Heart left ventricle (tissue), 16 donors: ENCODE results near the gene ROPN1L. TPM values are rescaled to one million over a fixed set of nuclear protein-coding genes. Genes with fewer than 3 reads are reported as not detected.

Experiments
- ATAC-seq, 4 donors: fragments of 200-7000 bp; cut with Tn5 transposase; one replicate each; pipeline ENCODE4 v1.9.1; 2020 to 2022; ENCODE audit warnings: moderate library complexity in 4 of 4, mild to moderate bottlenecking in 3 of 4, moderate number of reproducible peaks in 1 of 4
- DNase-seq, 5 donors: peaks; one replicate each; pipeline ENCODE4 v3.0.0-alpha.2; 2020
- H3K27ac ChIP-seq, 12 donors: fragments of 200-600 bp; sonication (generic) in 4 of 12; one replicate each; pipeline versions ENCODE4 v1.5.0 to v1.8.0; 2016 to 2022; ENCODE audit warnings: mild to moderate bottlenecking in 2 of 12
- H3K27me3 ChIP-seq, 9 donors: fragments of 200-600 bp; sonication (generic) in 2 of 9; one replicate each; pipeline versions ENCODE4 v1.5.1 to v1.8.0; 2016 to 2022; ENCODE audit warnings: mild to moderate bottlenecking in 3 of 9
- H3K36me3 ChIP-seq, 9 donors: fragments of 200-600 bp; sonication (generic) in 2 of 9; one replicate each; pipeline versions ENCODE4 v1.5.0 to v1.8.0; 2018 to 2022; ENCODE audit warnings: mild to moderate bottlenecking in 2 of 9
- H3K4me1 ChIP-seq, 12 donors: fragments of 200-600 bp; sonication (generic) in 4 of 12; one replicate each; pipeline versions ENCODE4 v1.5.0 to v1.8.0; 2016 to 2022; ENCODE audit warnings: mild to moderate bottlenecking in 3 of 12
- H3K4me3 ChIP-seq, 12 donors: fragments of 200-600 bp; sonication (generic) in 4 of 12; one replicate each; pipeline versions ENCODE4 v1.5.0 to v1.8.0; 2017 to 2022; ENCODE audit warnings: mild to moderate bottlenecking in 9 of 12, moderate library complexity in 4 of 12
- H3K9me3 ChIP-seq, 12 donors: fragments of 200-600 bp; sonication (generic) in 4 of 12; one replicate each; pipeline versions ENCODE4 v1.5.0 to v1.8.0; 2016 to 2022; ENCODE audit warnings: mild to moderate bottlenecking in 1 of 12
- POLR2A ChIP-seq, 2 donors: fragments of 450-650 bp; IDR thresholded peaks; one replicate each; pipeline ENCODE4 v1.6.1; 2017; ENCODE audit warnings: antibody characterized with exemption in 2 of 2, mild to moderate bottlenecking in 2 of 2, moderate library complexity in 2 of 2
- WGBS, 4 donors: extraction: QIAGEN DNeasy Blood & Tissue Kit in 2 of 4; methylation state at CpG; one replicate each; pipeline versions ENCODE4 v1.1.5 to v1.1.7; 2013 to 2018; 5-methylcytosine and 5-hydroxymethylcytosine counted together
- intact Hi-C, 10 donors: fragments of 100-400 bp; cut with DNase I; formaldehyde crosslinking; loops; one replicate each; pipeline versions ENCODE4 v1.11.1 to v1.14.2; 2022
- polyA plus RNA-seq, 2 donors: library from polyadenylated mRNA; stranded (reverse); fragments of 200-250 nt; gene quantifications; one replicate each; pipeline ENCODE4 v1.2.3, GENCODE V29; 2013
- total RNA-seq, 9 donors: library from RNA; depleted of rRNA in 2 of 9; stranded (reverse); fragments of >200 nt in 2 of 9; fragmentation: NEBNext Ultra II Directional in 3 of 9; extraction: Animal tissue kit (Norgen Biotek cat#: 25700) in 3 of 9; gene quantifications; one replicate each; pipeline versions ENCODE4 v1.1.0 to v1.2.4, GENCODE V29; 2016 to 2023
- TF ChIP-seq, protein P1 (sequence below), 12 donors: fragments of 200-600 bp; sonication (generic) in 4 of 12; IDR thresholded peaks; one replicate each; pipeline versions ENCODE4 v1.5.0 to v1.8.0; 2018 to 2022; ENCODE audit warnings: antibody characterized with exemption in 12 of 12, mild to moderate bottlenecking in 5 of 12
- donor health status: ischemic (EF 13 %, LVEDD 7.1; RV severe dilation, severe dysfunction).
- donor health status: healthy with polysubstance abuse.
- donor health status: DM: no; HTN: yes; CAD: no.
- donor health status: DM: no; HTN: no; CAD: no.
- donor health status: ischemic (EF 25% LVEDD 6.9; RV normal size, moderate dysfunction).
- donor health status: ischemic (EF 25% LVEDD 5.7; RV mildly dilated, moderate dysfunction).
- donor health status: healthy.
- donor health status: DM: yes; HTN: yes; CAD: no.
- donor health status: ischemic (EF 35%, LVEDD 5.7; RV mildly dilated, moderate dysfunction).
- donor health status: nonischemic (EF 11% LVEDD 7.7; RV severe dilation, severe dysfunction).
- donor health status: DM: yes; HTN: yes; CAD: no.
- donor health status: PGD.
- donor health status: ischemic (EF 29% LVEDD 5.4; RV normal size, mild dysfunction).
- donor health status: nonischemic (EF 23%, LVEDD 6.1; RV moderate dilation, normal function).

Gene ROPN1L
- total and polyA plus RNA-seq, 11 donors: 0.14 to 0.81 (median 0.46) TPM; not detected in 4

GRCh38 chr5:10434392-10434791 is 7.3 kb upstream of the ROPN1L start:
- no peak for ATAC-seq
- Histone ChIP-seq H3K4me1 (peaks cover 0 to 15% (median 1%) of the 10 kb centered on the region in 12 donors), H3K4me3 (no peak overlapping the region), H3K36me3 (peaks cover 0 to 96% (median 59%) of the 10 kb centered on the region in 9 donors), H3K27ac (no peak overlapping the region), H3K9me3 (no peaks in the 10 kb centered on the region), H3K27me3 (no peaks in the 10 kb centered on the region)
- TF ChIP-seq POLR2A (IDR thresholded peaks at IDR 0.05): no peak
- TF ChIP-seq, protein P1, sequence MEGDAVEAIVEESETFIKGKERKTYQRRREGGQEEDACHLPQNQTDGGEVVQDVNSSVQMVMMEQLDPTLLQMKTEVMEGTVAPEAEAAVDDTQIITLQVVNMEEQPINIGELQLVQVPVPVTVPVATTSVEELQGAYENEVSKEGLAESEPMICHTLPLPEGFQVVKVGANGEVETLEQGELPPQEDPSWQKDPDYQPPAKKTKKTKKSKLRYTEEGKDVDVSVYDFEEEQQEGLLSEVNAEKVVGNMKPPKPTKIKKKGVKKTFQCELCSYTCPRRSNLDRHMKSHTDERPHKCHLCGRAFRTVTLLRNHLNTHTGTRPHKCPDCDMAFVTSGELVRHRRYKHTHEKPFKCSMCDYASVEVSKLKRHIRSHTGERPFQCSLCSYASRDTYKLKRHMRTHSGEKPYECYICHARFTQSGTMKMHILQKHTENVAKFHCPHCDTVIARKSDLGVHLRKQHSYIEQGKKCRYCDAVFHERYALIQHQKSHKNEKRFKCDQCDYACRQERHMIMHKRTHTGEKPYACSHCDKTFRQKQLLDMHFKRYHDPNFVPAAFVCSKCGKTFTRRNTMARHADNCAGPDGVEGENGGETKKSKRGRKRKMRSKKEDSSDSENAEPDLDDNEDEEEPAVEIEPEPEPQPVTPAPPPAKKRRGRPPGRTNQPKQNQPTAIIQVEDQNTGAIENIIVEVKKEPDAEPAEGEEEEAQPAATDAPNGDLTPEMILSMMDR (IDR thresholded peaks at IDR 0.05): no peak
- WGBS, 4 donors: 81 to 93% (median 85%) methylated on average over 5 of the region's 5 CpGs
- no peak for DNase-seq
- intact Hi-C loops: no loop called here

GRCh38 chr5:10438301-10438700 is 3.4 kb upstream of the ROPN1L start:
- H3K27ac ChIP-seq: peak overlapping the region in 1 of 12 donors; percentile 16
- no peak overlapping the region for H3K4me3 ChIP-seq
- TF ChIP-seq, protein P1 (IDR thresholded peaks at IDR 0.05): no peak
- no peak for TF ChIP-seq POLR2A (IDR thresholded peaks at IDR 0.05)
- DNase-seq (no peak), ATAC-seq (no peak)
- peaks cover 0 to 31% (median 20%) of the 10 kb centered on the region in 12 donors for H3K4me1 ChIP-seq
- WGBS, 4 donors: 67 to 74% (median 70%) methylated on average over 4 of the region's 4 CpGs
- no peaks in the 10 kb centered on the region for H3K9me3 ChIP-seq
- H3K36me3 ChIP-seq: peaks cover 0 to 57% (median 20%) of the 10 kb centered on the region in 9 donors
- intact Hi-C loops: no loop called here
- H3K27me3 ChIP-seq: no peaks in the 10 kb centered on the region

- no peak overlapping the region for H3K27ac ChIP-seq
- no peak for DNase-seq
Observed at GRCh38 chr5:10439692-10440091, 2.0 kb upstream of the ROPN1L start.

DNA sequence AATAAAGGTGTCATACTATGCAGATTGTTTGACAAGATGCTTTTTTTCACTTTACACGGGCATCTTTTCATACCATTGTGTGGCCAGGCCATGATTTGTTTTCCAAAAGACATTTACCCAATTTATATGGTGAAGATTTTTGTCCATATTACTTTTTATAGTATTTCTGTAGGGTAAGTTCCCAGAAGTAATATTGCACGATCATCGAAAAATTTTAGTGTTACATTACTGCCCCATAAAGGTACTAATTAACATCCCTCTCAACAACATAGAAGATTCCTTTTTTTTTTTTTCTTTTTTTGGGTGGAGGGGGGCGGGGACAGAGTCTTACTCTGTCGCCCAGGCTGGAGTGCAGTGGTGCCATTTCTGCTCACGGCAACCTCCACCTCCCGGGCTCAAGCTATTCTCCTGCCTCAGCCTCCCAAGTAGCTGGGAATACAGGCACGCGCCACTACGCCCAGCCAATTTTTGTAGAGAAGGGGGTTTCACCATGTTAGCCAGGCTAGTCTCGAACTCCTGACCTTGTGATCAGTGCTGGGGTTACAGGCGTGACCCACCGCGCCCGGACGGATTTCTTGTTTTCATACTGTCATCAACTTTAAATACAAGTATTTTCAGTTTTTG is 1.2 kb upstream of the ROPN1L start:
- Histone ChIP-seq H3K4me3 (peak overlapping the region in 6 of 12 donors; percentile 66 to 77 (median 73)), H3K27ac (no peak overlapping the region), H3K4me1 (peaks cover 0 to 41% (median 22%) of the 10 kb centered on the region in 12 donors), H3K9me3 (no peaks in the 10 kb centered on the region), H3K36me3 (peaks cover 0 to 37% (median 5%) of the 10 kb centered on the region in 9 donors), H3K27me3 (no peaks in the 10 kb centered on the region)
- TF ChIP-seq, protein P1 (IDR thresholded peaks at IDR 0.05): no peak
- no peak for TF ChIP-seq POLR2A (IDR thresholded peaks at IDR 0.05)
- no peak for ATAC-seq
- intact Hi-C loops: no loop called here
- 75 to 83% (median 79%) methylated on average over 16 of the region's 16 CpGs for WGBS, 4 donors
- no peak for DNase-seq

More at GRCh38 chr5:10439692-10440091, 2.0 kb upstream of the ROPN1L start:
- TF ChIP-seq, protein P1 (IDR thresholded peaks at IDR 0.05): no peak
- no peak for TF ChIP-seq POLR2A (IDR thresholded peaks at IDR 0.05)
- H3K4me3 ChIP-seq: no peak overlapping the region
- intact Hi-C loops: no loop called here
- 81 to 88% (median 84%) methylated on average over 4 of the region's 4 CpGs for WGBS, 4 donors
- H3K4me1 ChIP-seq: peaks cover 0 to 33% (median 20%) of the 10 kb centered on the region in 12 donors
- H3K27me3 ChIP-seq: no peaks in the 10 kb centered on the region
- H3K36me3 ChIP-seq: peaks cover 0 to 44% (median 9%) of the 10 kb centered on the region in 9 donors
- H3K9me3 ChIP-seq: no peaks in the 10 kb centered on the region
- no peak for ATAC-seq
